UCSD-AML1 (cell line): ENCODE results near the gene TBC1D24.
"Not testable (repeated sequence)": the region's sequence is repeated elsewhere in the genome, so short reads cannot be mapped to it uniquely, and the experiment has no call there.

Experiments used
- DNase-seq: peaks from one replicate; lab custom pipeline; 2025; ENCODE audit not compliant: unreplicated experiment; lab: John Stamatoyannopoulos, UW

The TBC1D24 gene

GRCh38 chr16:2529961-2530628, 55.2 kb downstream of the TBC1D24 start:
- no peak for DNase-seq

DNA sequence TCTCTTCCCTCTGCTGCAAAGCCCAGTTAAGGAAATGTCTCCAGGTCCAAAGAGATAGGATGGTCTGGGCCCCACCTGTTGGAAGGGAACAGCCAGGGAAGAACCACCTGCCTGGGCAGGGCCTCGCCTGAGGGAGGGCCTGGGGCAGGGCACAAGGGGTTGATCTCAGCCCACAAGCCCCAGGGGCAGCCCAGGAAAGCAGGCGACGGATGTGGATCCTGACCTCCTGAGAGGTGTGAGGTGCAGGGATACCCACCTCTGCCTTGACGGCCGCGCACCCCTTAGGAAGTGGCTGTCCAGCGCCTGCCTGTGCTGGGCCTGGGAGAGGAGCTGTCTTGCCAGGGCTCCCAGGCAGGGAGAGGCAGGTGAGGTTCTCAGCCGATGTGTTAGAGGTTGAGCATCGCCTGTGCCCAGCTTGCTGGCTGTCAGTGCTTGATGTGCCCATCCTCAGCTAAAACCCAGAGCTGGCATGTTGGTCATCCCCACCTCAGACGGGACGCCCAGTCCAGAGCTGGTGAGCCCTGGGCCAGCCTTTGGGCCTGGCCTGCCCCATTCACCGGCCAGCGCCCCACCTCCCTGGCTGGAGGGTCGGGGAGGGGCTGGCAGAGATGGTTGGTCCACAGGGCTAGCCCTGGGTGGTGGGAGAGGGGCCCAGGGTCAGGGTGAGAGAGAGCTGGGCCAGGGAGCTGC, 55.8 kb downstream of the TBC1D24 start:
- no peak for DNase-seq

DNA sequence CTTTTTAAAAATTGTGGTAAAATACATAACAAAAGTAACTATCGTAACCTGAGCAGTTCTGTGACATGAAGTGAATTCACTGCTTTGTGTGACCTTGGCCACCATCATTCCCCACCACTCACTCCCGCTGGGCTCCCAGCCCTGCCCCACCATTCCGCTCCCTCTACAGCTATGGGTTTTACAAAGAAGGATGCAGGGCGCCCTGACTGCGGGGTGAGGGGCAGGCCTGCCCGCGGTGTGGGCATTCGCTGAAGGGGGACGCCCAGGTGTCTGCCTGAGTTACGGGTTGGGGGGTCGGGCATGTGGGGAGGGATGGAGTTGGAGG, 56.4 kb downstream of the TBC1D24 start, which contains the start of gene CEMP1:
TSS of gene CEMP1 (minus strand) at position 38 of the 325 bp plus-strand sequence. CDS start 335 bp downstream, outside the sequence.
- DNase-seq: no peak

- peak; percentile 97 for DNase-seq
Observed at GRCh38 chr16:2531696-2532493, 57.0 kb downstream of the TBC1D24 start.

DNA sequence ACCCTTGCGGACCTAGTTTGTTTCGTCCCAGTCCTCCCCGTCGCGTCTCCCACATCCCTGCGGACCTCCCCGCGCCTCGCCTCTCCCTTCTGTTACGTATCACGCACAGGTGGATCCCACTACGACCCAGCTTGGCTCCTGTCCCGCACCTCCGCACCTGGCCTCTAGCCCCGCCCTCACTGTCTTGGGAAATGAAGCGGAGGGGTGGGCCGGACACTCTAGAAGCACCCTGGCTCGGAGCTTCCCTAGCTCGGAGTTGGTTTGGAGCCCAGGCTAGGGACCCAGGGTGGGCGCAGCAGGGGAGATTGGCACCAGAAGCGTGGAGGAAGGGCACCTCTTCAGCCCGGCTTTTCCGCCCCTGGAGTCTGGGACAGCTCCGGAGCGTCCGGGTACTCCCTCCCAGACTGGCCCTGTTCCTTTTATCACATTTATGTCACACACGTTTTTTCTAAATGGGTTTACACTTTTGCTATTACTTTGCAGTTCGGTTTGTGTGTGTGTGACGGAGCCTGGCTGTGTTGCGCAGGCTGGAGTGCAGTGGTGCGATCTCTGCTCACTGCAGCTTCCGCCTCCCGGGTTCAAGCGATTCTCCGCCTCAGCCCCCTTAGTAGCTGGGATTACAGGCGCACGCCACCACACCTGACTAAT, 57.7 kb downstream of the TBC1D24 start:
- peak; percentile 42 for DNase-seq

GRCh38 chr16:2533142-2533755, 58.3 kb downstream of the TBC1D24 start:
- not testable (repeated sequence) for DNase-seq

GRCh38 chr16:2533912-2534311, 59.0 kb downstream of the TBC1D24 start:
- DNase-seq: no peak

GRCh38 chr16:2534335-2534734, 59.4 kb downstream of the TBC1D24 start:
- DNase-seq: not testable (repeated sequence)

DNA sequence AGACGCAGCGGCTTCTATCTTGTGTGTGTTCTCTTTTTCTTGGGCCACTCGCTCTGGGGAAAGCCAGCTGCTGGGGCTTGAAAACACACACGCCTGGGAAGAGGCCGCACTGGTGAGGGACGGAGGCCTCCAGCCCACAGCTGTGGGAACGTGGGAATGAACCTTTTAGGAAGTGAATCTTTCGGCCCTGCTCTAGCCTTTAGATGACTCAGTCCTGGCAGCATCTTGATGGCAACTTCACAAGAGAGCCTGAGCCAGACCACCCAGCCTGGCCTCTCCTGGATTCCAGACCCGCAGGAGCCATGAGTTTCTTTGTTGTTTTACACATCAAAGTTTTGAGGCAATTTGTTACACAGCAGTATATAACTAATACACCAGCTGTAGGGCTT, 60.7 kb downstream of the TBC1D24 start:
- no peak for DNase-seq

- peak; percentile 96 for DNase-seq
Observed at GRCh38 chr16:2537451-2538379, 62.8 kb downstream of the TBC1D24 start, which contains the start of gene PDPK1. PDPK1 (plus strand) TSS chr16:2538021; CDS start chr16:2538113, 92 bp downstream.

- DNase-seq: not testable (repeated sequence)
Observed at GRCh38 chr16:2539192-2539844, 64.4 kb downstream of the TBC1D24 start.

- DNase-seq: not testable (repeated sequence)
Observed at GRCh38 chr16:2539845-2540458, 65.0 kb downstream of the TBC1D24 start.

GRCh38 chr16:2540912-2541311, 66.0 kb downstream of the TBC1D24 start:
- not testable (repeated sequence) for DNase-seq

DNA sequence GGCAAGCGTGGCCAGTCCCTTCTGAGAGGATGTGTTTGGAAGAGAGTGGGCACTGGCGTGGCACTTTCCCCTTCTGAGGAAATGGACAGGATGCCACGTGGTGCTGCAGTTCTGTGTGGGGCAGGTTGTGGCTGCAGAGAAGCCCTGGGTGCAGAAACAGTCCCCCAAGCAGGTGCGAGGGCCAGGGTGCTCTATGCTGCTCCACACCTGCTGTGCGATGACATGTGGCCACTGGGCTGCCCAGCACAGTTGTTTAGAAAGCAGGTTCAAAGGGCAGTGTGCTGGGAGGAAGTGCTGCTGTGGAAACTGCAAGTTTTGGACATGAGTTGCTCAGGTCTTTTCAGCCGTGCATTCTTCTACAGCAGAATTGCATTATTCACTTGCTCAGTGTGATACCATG, 66.5 kb downstream of the TBC1D24 start:
- not testable (repeated sequence) for DNase-seq

GRCh38 chr16:2543771-2544170, 68.8 kb downstream of the TBC1D24 start:
- not testable (repeated sequence) for DNase-seq

DNA sequence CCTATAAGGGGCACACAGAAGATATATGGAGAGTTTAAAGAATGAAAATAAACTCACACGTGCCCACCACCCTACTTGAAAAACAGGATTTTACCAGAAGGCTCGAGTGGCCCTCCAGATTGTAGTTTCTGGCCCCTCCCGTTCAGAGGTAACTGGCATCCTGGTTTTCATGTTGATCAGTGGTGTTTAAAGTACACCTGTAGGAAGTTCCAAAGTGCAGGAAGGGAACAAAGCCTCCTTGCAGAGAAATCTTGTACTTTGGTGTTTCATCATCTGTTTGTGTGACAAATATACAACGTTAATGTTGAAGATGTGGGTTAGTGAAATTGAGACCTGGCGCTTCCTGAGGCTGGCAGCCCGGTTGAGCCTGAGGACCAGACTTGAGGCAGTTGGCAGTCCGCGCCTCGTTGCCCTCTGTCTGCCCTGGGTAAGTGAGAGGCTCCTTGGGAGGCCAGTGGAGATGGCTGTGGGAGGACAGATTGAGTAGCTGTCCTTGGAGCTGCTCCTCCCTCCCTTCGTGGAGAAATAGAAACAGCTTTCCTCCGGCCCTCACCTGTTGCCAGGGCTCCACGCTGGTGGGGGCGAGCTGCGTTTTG, 75.5 kb downstream of the TBC1D24 start:
- not testable (repeated sequence) for DNase-seq

DNA sequence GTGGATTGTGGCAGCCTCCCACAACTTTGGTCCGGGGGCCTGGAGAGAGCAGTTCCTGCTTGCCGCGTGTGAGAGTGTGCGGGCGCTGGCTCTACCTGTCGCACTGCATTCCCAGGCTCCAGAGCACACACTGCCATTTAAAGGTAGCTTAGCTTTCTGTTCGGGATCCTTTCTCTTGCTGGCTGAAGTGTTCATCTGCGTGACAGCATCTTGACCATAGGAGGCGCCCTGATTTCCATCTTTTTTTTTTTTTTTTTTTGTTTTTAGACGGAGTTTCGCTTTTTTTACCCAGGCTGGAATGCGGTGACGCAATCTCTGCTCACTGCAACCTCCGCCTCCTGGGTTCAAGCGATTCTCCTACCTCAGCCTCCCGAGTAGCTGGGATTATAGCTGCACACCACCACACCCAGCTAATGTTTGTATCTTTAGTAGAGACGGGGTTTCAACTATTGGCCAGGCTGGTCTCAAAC, 76.5 kb downstream of the TBC1D24 start:
- DNase-seq: not testable (repeated sequence)
